Brain microvascular endothelial cell (primary cell): ENCODE measurements around the gene EXOSC9.
A peak's percentile ranks its signal among the peaks of the same experiment; 100 is the strongest.

ENCODE experiments used
- DNase-seq: peaks from one replicate; pipeline ENCODE4 v3.0.0-alpha.2; 2020
- H3K27ac ChIP-seq: fragments of 250-450 bp; sonication (Bioruptor Pico); 2 replicates; pipeline ENCODE4 v1.5.1; 2020; ENCODE audit warnings: mild to moderate bottlenecking, moderate library complexity
- H3K27me3 ChIP-seq: fragments of 250-450 bp; sonication (Bioruptor Pico); replicated peaks from 2 replicates; pipeline ENCODE4 v1.5.1; 2020; ENCODE audit warnings: mild to moderate bottlenecking
- H3K36me3 ChIP-seq: fragments of 250-450 bp; sonication (Bioruptor Pico); replicated peaks from 2 replicates; pipeline ENCODE4 v1.5.1; 2020; ENCODE audit warnings: mild to moderate bottlenecking
- H3K4me3 ChIP-seq: 2 replicates; pipeline ENCODE4 v1.5.1; 2011; ENCODE audit warnings: low read depth, mild to moderate bottlenecking, control low read depth, low read length, moderate library complexity
- CTCF ChIP-seq: IDR thresholded peaks from 2 replicates; pipeline ENCODE4 v1.5.1; 2011; ENCODE audit warnings: low read depth, mild to moderate bottlenecking, moderate library complexity, low read length, control low read depth, inconsistent platforms; ENCODE audit errors: missing control alignments
- in situ Hi-C: cut with HindIII; loops from 2 replicates; pipeline ENCODE4 v1.10.0; 2017; ENCODE audit warnings: low sequenced_read_pairs, low pct_ligation_motif_present

Gene EXOSC9

GRCh38 chr4:121790976-121791375 lies 10.1 kb upstream of the EXOSC9 start:
- in situ Hi-C loops = no loop called here
- no peak for TF ChIP-seq CTCF
- no peak overlapping the region for H3K4me3 ChIP-seq
- H3K27me3 ChIP-seq = no peaks in the 10 kb centered on the region
- no peaks in the 10 kb centered on the region for H3K36me3 ChIP-seq
- peak overlapping the region; percentile 73 for H3K27ac ChIP-seq
- DNase-seq = peak; percentile 53

DNA sequence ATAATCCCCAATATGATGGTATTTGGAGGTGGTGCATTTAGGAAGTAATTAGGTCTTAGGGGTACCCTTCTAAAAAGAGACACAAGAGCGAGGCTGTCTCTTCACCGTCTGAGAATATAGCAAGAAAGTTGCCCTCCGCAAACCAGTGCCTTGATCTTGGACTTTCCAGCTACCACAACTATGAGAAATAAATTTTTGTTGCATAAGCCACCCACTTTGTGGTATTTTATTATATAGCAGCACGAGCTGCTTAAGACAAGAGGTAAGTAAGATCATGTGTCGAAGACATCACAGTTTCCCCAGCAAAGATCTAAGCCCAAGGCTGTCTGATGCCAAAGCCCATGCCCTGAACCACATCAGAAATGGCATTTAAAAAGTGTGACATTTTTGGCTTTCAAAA lies 9.6 kb upstream of the EXOSC9 start:
- no peak for TF ChIP-seq CTCF
- in situ Hi-C loops = no loop called here
- Histone ChIP-seq H3K36me3 (no peaks in the 10 kb centered on the region), H3K4me3 (no peak overlapping the region), H3K27ac (peak overlapping the region; percentile 73), H3K27me3 (no peaks in the 10 kb centered on the region)
- peak; percentile 79 for DNase-seq

DNA sequence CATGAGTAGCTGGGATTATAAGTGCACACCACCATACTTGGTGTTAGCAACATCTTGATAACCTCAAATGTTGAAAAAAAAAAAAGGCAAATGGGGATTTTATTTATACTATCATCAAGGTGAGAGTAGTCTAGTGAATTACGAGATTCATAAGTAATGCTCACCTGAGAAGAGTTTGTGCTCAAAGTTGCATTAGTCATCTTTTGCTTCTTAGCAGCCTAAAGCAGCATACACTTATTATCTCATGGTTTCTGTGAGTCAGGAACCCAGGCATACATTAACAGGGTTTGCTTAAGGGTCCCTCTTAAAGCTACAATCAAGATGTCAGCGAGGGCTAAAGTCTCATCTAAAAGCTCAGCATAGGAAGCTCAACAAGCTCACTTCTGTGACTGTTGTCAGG lies 8.2 kb upstream of the EXOSC9 start:
- Histone ChIP-seq H3K27ac (no peak overlapping the region), H3K36me3 (no peaks in the 10 kb centered on the region), H3K4me3 (no peak overlapping the region), H3K27me3 (no peaks in the 10 kb centered on the region)
- TF ChIP-seq CTCF = no peak
- in situ Hi-C loops = no loop called here
- DNase-seq = no peak

DNA sequence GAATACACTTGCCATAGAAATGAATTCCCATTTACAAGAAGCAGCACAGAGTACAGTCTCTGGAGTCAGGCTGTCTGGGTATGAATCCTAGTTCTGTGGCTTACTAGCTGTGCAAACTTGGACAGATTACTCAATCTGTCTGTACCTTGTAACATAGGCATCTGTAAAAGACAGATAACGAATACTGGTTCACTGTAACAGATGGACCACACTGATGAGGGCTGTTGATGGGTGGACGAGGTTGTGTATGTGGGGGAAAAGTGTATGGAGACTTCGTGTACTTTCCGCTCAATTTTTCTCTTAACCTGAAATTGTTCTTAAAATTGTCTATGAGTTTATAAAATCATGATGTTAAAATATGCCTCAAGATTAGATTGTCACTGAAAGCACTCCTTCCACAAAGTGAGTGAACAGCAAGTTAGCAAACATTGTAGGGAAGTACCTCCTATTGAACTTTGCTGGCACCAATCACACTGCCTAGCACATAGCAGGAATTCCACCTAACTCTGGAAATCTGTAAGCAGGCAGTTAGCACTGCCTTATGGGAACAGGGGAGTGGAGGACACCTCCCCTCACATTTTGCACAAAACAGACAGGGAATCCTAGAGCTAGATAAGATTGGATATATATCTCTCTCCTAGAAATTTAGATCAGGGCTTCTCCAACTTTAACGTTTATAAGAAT lies 6.5 kb upstream of the EXOSC9 start:
- TF ChIP-seq CTCF = no peak
- no peaks in the 10 kb centered on the region for H3K27me3 ChIP-seq
- no peak overlapping the region for H3K27ac ChIP-seq
- H3K4me3 ChIP-seq = no peak overlapping the region
- in situ Hi-C loops = no loop called here
- H3K36me3 ChIP-seq = no peaks in the 10 kb centered on the region
- no peak for DNase-seq

GRCh38 chr4:121796283-121796682 lies 4.8 kb upstream of the EXOSC9 start:
- no peaks in the 10 kb centered on the region for H3K36me3 ChIP-seq
- H3K27ac ChIP-seq = no peak overlapping the region
- H3K4me3 ChIP-seq = no peak overlapping the region
- DNase-seq = no peak
- no peak for TF ChIP-seq CTCF
- in situ Hi-C loops = no loop called here
- no peaks in the 10 kb centered on the region for H3K27me3 ChIP-seq
